GM23338 (cell line): Measurements from ENCODE around the gene FTH1. TPM values are rescaled to one million over a fixed set of nuclear protein-coding genes. Genes with fewer than 3 reads are reported as not detected.

Experiments used
- ATAC-seq: fragments of 200-7000 bp; cut with Tn5 transposase; 3 replicates; pipeline ENCODE4 v1.9.1; 2020
- DNase-seq: peaks from one replicate; pipeline ENCODE4 v3.0.0-alpha.2; 2015; ENCODE audit warnings: low spot score
- H2AFZ ChIP-seq: fragments of 200-600 bp; sonication (generic); 2 replicates; pipeline ENCODE4 v1.8.0; 2016; ENCODE audit warnings: antibody characterized with exemption, mild to moderate bottlenecking, moderate library complexity
- H3F3A ChIP-seq: fragments of 200-600 bp; sonication (generic); replicated peaks from 2 replicates; pipeline ENCODE4 v1.8.0; 2017; ENCODE audit warnings: antibody characterized with exemption, mixed run types, low read depth
- H3K27ac ChIP-seq: fragments of 200-600 bp; sonication (generic); 2 replicates; pipeline ENCODE4 v1.6.1; 2016; ENCODE audit warnings: low read depth
- H3K27me3 ChIP-seq: fragments of 200-600 bp; sonication (generic); 2 replicates; pipeline ENCODE4 v1.8.0; 2016; ENCODE audit warnings: mild to moderate bottlenecking, mixed run types, moderate library complexity; ENCODE audit not compliant: insufficient read depth
- H3K36me3 ChIP-seq: fragments of 200-600 bp; sonication (generic); 2 replicates; pipeline ENCODE4 v1.8.0; 2016; ENCODE audit warnings: mild to moderate bottlenecking; ENCODE audit not compliant: insufficient read depth
- H3K4me1 ChIP-seq: fragments of 200-600 bp; sonication (generic); 2 replicates; pipeline ENCODE4 v1.8.0; 2016; ENCODE audit warnings: mild to moderate bottlenecking, moderate library complexity; ENCODE audit not compliant: insufficient read depth
- H3K4me2 ChIP-seq: fragments of 200-600 bp; sonication (generic); 2 replicates; pipeline ENCODE4 v1.7.1; 2017; ENCODE audit warnings: mixed run types
- H3K4me3 ChIP-seq: fragments of 200-600 bp; sonication (generic); 2 replicates; pipeline ENCODE4 v1.6.1; 2016; ENCODE audit warnings: mixed run types
- H3K79me2 ChIP-seq: fragments of 200-600 bp; sonication (generic); replicated peaks from 2 replicates; pipeline ENCODE4 v1.8.0; 2017; ENCODE audit warnings: mild to moderate bottlenecking; ENCODE audit not compliant: insufficient read depth
- H3K9me2 ChIP-seq: fragments of 200-600 bp; sonication (generic); 2 replicates; pipeline ENCODE4 v1.8.0; 2017; ENCODE audit not compliant: insufficient read depth
- H4K20me1 ChIP-seq: fragments of 200-600 bp; sonication (generic); replicated peaks from 2 replicates; pipeline ENCODE4 v1.8.0; 2017; ENCODE audit warnings: mild to moderate bottlenecking; ENCODE audit not compliant: insufficient read depth
- H3K27ac Mint-ChIP-seq: 2 replicates; pipeline ENCODE4 v1.8.0; 2020; ENCODE audit warnings: inconsistent platforms, mild to moderate bottlenecking, moderate library complexity, mixed read lengths
- H3K27me3 Mint-ChIP-seq: 3 replicates; pipeline ENCODE4 v1.8.0; 2022; ENCODE audit warnings: low read depth, mild to moderate bottlenecking, moderate library complexity, mixed read lengths, inconsistent platforms; ENCODE audit not compliant: insufficient read depth, poor library complexity
- H3K36me3 Mint-ChIP-seq: 3 replicates; pipeline ENCODE4 v1.8.0; 2021; ENCODE audit warnings: low read depth, mild to moderate bottlenecking, inconsistent platforms, moderate library complexity, mixed read lengths
- H3K4me1 Mint-ChIP-seq: 3 replicates; pipeline ENCODE4 v1.8.0; 2020; ENCODE audit warnings: mild to moderate bottlenecking, inconsistent platforms, mixed read lengths
- H3K4me3 Mint-ChIP-seq: 3 replicates; pipeline ENCODE4 v1.8.0; 2021; ENCODE audit warnings: moderate library complexity, mild to moderate bottlenecking, inconsistent platforms, mixed read lengths
- H3K9me3 Mint-ChIP-seq: 3 replicates; pipeline ENCODE4 v1.8.0; 2020; ENCODE audit warnings: moderate library complexity, mild to moderate bottlenecking, inconsistent platforms, mixed read lengths
- EZH2 ChIP-seq: fragments of 200-600 bp; sonication (generic); IDR thresholded peaks from one replicate; pipeline ENCODE4 v1.8.0; 2017; ENCODE audit warnings: antibody characterized with exemption, mild to moderate bottlenecking, low read depth; ENCODE audit not compliant: unreplicated experiment
- EZH2phosphoT487 ChIP-seq: fragments of 200-600 bp; sonication (generic); IDR thresholded peaks from one replicate; pipeline ENCODE4 v1.8.1; 2018; ENCODE audit warnings: antibody characterized with exemption; ENCODE audit not compliant: unreplicated experiment
- NANOG ChIP-seq: IDR thresholded peaks from 2 replicates; pipeline ENCODE4 v1.6.1; 2016; ENCODE audit warnings: antibody characterized with exemption, borderline replicate concordance
- ZNF114 ChIP-seq: fragments of 250-450 bp; sonication (Bioruptor Pico); IDR thresholded peaks from 2 replicates; pipeline ENCODE4 v1.5.0; 2020; ENCODE audit warnings: mild to moderate bottlenecking, moderate library complexity
- ZNF331 ChIP-seq: fragments of 250-450 bp; sonication (Bioruptor Pico); IDR thresholded peaks from 2 replicates; pipeline ENCODE4 v1.5.0; 2020; ENCODE audit warnings: low read depth, mild to moderate bottlenecking, moderate library complexity
- polyA plus RNA-seq: library from polyadenylated mRNA; unstranded; fragments of >200 nt; fragmentation: Nextera tagmentation; extraction: Ambion mirVana; gene quantifications from 2 replicates; pipeline ENCODE4 v1.2.1, GENCODE V29; 2016
- total RNA-seq: library from RNA; depleted of rRNA; stranded (reverse); fragments of >200 nt; shearing (Covaris generic); gene quantifications from 2 replicates; pipeline ENCODE4 v1.2.3, GENCODE V29; 2014
- TF ChIP-seq, protein P1 (sequence below), 2 experiments: fragments of 200-600 bp in 1 of 2; sonication (generic) in 1 of 2; conservative IDR thresholded peaks; 2 replicates each; pipeline versions ENCODE4 v1.5.1 to v1.6.1; 2016 to 2017; ENCODE audit warnings: antibody characterized with exemption in 2 of 2, low read depth in 2 of 2, mild to moderate bottlenecking in 2 of 2, moderate library complexity in 1 of 2
- TF ChIP-seq, protein P2 (sequence below): fragments of 250-450 bp; sonication (Bioruptor Pico); IDR thresholded peaks from 2 replicates; pipeline ENCODE4 v1.5.0; 2020; ENCODE audit warnings: mild to moderate bottlenecking, moderate library complexity
- TF ChIP-seq, protein P3 (sequence below): IDR thresholded peaks from 2 replicates; pipeline ENCODE4 v1.6.1; 2016; ENCODE audit warnings: antibody characterized with exemption

Gene FTH1
- total and polyA plus RNA-seq, 2 experiments from 2014 or later, result 718 to 2,750 TPM

DNA sequence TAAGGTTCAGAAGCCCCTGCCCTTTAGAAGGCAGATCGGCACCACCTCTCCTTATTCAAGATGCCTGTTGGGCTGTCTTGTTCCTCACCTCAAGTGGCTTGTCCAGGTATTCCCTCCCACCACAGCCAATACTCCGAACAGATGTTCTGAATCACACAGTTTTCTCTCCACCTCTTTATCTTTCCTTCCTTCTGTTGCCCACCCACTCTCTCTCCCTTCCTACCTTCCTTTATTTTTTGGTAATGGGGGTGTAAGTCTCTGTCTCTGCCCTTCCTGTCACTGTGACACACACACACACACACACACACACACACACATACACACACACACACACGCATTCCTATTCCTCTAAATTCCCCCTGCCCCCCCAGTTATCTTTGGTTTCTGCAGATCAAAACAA, 8.8 kb downstream of the FTH1 start (continued):
- TF ChIP-seq, protein P1, sequence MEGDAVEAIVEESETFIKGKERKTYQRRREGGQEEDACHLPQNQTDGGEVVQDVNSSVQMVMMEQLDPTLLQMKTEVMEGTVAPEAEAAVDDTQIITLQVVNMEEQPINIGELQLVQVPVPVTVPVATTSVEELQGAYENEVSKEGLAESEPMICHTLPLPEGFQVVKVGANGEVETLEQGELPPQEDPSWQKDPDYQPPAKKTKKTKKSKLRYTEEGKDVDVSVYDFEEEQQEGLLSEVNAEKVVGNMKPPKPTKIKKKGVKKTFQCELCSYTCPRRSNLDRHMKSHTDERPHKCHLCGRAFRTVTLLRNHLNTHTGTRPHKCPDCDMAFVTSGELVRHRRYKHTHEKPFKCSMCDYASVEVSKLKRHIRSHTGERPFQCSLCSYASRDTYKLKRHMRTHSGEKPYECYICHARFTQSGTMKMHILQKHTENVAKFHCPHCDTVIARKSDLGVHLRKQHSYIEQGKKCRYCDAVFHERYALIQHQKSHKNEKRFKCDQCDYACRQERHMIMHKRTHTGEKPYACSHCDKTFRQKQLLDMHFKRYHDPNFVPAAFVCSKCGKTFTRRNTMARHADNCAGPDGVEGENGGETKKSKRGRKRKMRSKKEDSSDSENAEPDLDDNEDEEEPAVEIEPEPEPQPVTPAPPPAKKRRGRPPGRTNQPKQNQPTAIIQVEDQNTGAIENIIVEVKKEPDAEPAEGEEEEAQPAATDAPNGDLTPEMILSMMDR (conservative IDR thresholded peaks at IDR 0.05; ENCODE audit: low read depth in 2 of 2), result no peak

DNA sequence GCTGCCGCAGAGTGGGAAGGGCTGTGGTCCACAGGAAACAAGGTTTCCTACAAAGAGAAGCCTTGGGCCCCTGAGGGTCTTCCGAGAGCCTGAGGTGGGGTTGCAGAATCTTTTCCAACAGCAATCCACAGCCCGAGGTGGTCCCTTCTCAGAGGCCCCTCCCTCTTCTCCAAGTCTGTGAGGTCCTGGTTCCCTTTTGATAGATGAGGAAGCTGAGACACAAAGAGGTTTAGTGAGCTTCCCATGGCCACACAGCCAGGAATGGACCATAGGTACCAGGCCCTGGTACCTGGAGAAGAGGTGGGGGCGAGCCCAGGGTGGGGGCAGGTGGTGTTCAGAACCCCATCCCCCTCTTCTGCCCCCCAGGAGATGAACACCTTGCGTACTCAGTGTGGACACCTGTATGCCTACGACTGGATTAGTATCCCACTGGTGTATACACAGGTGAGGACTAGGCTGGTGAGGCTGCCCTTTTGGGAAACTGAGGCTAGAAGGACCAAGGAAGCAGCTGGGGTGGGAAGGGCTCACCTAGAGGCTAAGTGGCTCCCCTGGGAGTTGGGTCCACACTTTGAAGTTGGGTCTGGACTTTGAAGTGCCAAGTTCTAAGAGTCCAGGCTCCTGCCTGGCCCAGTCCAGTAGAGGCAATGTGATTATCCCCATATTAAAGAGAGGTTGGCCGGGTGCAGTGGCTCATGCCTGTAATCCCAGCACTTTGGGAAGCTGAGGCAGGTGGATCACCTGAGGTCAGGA, 10.2 kb downstream of the FTH1 start:
- no peaks in the 10 kb centered on the region; the same call in 2 of the 3 replicates for H3K4me1 Mint-ChIP-seq
- H2AFZ ChIP-seq, result no peak overlapping the region
- H3K36me3 ChIP-seq, result no peaks in the 10 kb centered on the region
- H3K4me3 ChIP-seq, result no peak overlapping the region
- no peak for ATAC-seq
- 0 out of 3 replicates have a peak, but pooled peaks cover 3% of the 10 kb centered on the region for H3K36me3 Mint-ChIP-seq
- no peaks in the 10 kb centered on the region for H3K9me2 ChIP-seq
- H3K27me3 Mint-ChIP-seq, result peaks cover 24% of the 10 kb centered on the region
- no peak overlapping the region for H3K4me2 ChIP-seq
- H3K4me3 Mint-ChIP-seq, result no peak overlapping the region
- H3K79me2 ChIP-seq, result no peaks in the 10 kb centered on the region
- H3K27me3 ChIP-seq, result peaks cover 12% of the 10 kb centered on the region; the same call in 1 of the 2 replicates
- H3F3A ChIP-seq, result peaks cover 8% of the 10 kb centered on the region; the same call in 1 of the 2 replicates
- H3K4me1 ChIP-seq, result peaks cover 7% of the 10 kb centered on the region; the same call in 1 of the 2 replicates
- no peak for DNase-seq
- H4K20me1 ChIP-seq, result no peaks in the 10 kb centered on the region
- no peak overlapping the region for H3K27ac Mint-ChIP-seq
- no peaks in the 10 kb centered on the region for H3K9me3 Mint-ChIP-seq
- H3K27ac ChIP-seq, result no peak overlapping the region
- TF ChIP-seq, protein P2, sequence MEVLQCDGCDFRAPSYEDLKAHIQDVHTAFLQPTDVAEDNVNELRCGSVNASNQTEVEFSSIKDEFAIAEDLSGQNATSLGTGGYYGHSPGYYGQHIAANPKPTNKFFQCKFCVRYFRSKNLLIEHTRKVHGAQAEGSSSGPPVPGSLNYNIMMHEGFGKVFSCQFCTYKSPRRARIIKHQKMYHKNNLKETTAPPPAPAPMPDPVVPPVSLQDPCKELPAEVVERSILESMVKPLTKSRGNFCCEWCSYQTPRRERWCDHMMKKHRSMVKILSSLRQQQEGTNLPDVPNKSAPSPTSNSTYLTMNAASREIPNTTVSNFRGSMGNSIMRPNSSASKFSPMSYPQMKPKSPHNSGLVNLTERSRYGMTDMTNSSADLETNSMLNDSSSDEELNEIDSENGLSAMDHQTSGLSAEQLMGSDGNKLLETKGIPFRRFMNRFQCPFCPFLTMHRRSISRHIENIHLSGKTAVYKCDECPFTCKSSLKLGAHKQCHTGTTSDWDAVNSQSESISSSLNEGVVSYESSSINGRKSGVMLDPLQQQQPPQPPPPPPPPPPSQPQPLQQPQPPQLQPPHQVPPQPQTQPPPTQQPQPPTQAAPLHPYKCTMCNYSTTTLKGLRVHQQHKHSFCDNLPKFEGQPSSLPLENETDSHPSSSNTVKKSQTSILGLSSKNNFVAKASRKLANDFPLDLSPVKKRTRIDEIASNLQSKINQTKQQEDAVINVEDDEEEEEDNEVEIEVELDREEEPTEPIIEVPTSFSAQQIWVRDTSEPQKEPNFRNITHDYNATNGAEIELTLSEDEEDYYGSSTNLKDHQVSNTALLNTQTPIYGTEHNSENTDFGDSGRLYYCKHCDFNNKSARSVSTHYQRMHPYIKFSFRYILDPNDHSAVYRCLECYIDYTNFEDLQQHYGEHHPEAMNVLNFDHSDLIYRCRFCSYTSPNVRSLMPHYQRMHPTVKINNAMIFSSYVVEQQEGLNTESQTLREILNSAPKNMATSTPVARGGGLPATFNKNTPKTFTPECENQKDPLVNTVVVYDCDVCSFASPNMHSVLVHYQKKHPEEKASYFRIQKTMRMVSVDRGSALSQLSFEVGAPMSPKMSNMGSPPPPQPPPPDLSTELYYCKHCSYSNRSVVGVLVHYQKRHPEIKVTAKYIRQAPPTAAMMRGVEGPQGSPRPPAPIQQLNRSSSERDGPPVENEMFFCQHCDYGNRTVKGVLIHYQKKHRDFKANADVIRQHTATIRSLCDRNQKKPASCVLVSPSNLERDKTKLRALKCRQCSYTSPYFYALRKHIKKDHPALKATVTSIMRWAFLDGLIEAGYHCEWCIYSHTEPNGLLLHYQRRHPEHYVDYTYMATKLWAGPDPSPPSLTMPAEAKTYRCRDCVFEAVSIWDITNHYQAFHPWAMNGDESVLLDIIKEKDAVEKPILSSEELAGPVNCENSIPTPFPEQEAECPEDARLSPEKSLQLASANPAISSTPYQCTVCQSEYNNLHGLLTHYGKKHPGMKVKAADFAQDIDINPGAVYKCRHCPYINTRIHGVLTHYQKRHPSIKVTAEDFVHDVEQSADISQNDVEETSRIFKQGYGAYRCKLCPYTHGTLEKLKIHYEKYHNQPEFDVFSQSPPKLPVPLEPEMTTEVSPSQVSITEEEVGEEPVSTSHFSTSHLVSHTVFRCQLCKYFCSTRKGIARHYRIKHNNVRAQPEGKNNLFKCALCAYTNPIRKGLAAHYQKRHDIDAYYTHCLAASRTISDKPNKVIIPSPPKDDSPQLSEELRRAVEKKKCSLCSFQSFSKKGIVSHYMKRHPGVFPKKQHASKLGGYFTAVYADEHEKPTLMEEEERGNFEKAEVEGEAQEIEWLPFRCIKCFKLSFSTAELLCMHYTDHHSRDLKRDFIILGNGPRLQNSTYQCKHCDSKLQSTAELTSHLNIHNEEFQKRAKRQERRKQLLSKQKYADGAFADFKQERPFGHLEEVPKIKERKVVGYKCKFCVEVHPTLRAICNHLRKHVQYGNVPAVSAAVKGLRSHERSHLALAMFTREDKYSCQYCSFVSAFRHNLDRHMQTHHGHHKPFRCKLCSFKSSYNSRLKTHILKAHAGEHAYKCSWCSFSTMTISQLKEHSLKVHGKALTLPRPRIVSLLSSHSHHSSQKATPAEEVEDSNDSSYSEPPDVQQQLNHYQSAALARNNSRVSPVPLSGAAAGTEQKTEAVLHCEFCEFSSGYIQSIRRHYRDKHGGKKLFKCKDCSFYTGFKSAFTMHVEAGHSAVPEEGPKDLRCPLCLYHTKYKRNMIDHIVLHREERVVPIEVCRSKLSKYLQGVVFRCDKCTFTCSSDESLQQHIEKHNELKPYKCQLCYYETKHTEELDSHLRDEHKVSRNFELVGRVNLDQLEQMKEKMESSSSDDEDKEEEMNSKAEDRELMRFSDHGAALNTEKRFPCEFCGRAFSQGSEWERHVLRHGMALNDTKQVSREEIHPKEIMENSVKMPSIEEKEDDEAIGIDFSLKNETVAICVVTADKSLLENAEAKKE (CRISPR knock-in tag), result no peak
- TF ChIP-seq NANOG (no peak), ZNF114 (CRISPR knock-in tag) (no peak), EZH2phosphoT487 (no peak), ZNF331 (CRISPR knock-in tag) (no peak), EZH2 (no peak)
- TF ChIP-seq, protein P1 (conservative IDR thresholded peaks at IDR 0.05; ENCODE audit: low read depth in 2 of 2), result no peak
- TF ChIP-seq, protein P3, sequence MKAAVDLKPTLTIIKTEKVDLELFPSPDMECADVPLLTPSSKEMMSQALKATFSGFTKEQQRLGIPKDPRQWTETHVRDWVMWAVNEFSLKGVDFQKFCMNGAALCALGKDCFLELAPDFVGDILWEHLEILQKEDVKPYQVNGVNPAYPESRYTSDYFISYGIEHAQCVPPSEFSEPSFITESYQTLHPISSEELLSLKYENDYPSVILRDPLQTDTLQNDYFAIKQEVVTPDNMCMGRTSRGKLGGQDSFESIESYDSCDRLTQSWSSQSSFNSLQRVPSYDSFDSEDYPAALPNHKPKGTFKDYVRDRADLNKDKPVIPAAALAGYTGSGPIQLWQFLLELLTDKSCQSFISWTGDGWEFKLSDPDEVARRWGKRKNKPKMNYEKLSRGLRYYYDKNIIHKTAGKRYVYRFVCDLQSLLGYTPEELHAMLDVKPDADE, result no peak
